ENCODE data around the gene TMC1.

The TMC1 gene

DNA sequence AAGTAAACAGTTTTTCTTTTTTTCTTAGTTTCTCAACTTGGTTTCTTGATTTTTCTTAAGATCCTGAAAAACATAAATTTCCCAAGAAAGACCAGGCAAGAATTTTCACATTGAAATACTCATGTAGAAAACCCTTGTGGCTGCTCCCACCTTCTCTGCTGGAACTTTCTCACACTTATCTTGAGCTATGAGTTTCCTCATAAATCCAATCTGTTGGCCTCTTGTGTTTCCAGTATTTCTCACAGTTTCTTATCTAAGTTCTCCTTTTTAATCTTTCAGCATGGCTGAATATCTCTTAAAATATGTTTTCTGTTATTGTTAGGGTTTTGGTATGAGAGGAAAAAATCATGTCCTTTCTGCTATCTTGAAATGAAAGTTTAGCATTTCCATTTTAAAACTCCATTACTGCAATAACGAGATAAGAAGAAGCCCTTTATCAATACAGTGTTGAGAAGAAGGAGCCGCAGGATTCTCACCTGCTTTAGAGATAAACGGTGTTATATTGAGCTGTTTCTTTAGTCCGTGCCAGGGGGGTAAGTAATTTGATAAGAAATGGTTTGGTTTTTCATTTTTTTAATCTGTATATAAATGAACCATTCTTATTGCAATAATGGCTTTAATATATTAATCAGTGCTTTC, 342.2 kb downstream of the TMC1 start:
- peak; percentile 45; the same call in 1 of the 2 replicates for TF ChIP-seq TCF7L2 (IDR thresholded peaks at IDR 0.05; ENCODE audit: borderline replicate concordance, low read depth, low read length)
- TF ChIP-seq, protein P1, sequence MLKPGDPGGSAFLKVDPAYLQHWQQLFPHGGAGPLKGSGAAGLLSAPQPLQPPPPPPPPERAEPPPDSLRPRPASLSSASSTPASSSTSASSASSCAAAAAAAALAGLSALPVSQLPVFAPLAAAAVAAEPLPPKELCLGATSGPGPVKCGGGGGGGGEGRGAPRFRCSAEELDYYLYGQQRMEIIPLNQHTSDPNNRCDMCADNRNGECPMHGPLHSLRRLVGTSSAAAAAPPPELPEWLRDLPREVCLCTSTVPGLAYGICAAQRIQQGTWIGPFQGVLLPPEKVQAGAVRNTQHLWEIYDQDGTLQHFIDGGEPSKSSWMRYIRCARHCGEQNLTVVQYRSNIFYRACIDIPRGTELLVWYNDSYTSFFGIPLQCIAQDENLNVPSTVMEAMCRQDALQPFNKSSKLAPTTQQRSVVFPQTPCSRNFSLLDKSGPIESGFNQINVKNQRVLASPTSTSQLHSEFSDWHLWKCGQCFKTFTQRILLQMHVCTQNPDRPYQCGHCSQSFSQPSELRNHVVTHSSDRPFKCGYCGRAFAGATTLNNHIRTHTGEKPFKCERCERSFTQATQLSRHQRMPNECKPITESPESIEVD (tag by site-specific recombination; IDR thresholded peaks at IDR 0.05), result peak; percentile 22; the same call in 1 of the 2 replicates
- no peak for TF ChIP-seq ZNF223 (tag by site-specific recombination; IDR thresholded peaks at IDR 0.05)
- no peak for TF ChIP-seq ZIC2 (tag by site-specific recombination; IDR thresholded peaks at IDR 0.05)
- TF ChIP-seq, protein P2, sequence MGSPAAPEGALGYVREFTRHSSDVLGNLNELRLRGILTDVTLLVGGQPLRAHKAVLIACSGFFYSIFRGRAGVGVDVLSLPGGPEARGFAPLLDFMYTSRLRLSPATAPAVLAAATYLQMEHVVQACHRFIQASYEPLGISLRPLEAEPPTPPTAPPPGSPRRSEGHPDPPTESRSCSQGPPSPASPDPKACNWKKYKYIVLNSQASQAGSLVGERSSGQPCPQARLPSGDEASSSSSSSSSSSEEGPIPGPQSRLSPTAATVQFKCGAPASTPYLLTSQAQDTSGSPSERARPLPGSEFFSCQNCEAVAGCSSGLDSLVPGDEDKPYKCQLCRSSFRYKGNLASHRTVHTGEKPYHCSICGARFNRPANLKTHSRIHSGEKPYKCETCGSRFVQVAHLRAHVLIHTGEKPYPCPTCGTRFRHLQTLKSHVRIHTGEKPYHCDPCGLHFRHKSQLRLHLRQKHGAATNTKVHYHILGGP (tag by site-specific recombination; IDR thresholded peaks at IDR 0.05), result no peak
- Histone ChIP-seq H3K27ac (ENCODE audit: extremely low read depth, low read depth, low read length) (no peak overlapping the region), H3K9me3 (ENCODE audit: control insufficient read depth, insufficient read depth, low read depth, low read length) (no peaks in the 10 kb centered on the region), H3K4me1 (ENCODE audit: control insufficient read depth, insufficient read depth, low read length) (no peaks in the 10 kb centered on the region), H3K36me3 (ENCODE audit: control insufficient read depth in 2 of 2, insufficient read depth in 1 of 2, low read length in 2 of 2) (no peaks in the 10 kb centered on the region), H3K4me3 (ENCODE audit: low read depth, low read length) (no peak overlapping the region)
- POLR2A ChIA-PET, result no interaction called here
- CTCF ChIA-PET, result interaction anchor here (0.7 kb wide), 1 partner anchor 1947 kb away, joined by 3 read pairs; no protein-coding TSS in a partner anchor

DNA sequence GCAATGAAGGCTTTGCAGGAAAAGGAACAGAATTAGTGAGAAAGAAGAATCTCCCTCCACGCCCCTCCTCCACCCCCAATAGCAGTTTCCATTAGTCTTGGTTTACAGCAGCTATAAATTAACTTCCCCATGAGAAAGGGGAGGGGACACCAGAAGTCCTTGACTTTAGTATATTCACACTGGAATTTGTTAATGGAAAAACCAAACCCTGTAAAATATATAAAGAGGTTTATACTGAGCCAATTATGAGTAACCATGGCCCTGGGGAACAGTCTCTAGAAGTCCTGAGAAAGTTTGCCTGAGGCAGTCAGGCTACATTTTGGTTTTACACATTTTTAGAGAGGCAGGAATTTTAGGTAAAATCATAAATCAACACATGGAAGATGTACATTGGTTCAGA, 342.9 kb downstream of the TMC1 start:
- CTCF ChIA-PET, result interaction anchor here (0.6 kb wide), 1 partner anchor 1011 kb away, joined by 4 read pairs; no protein-coding TSS in a partner anchor
- TF ChIP-seq ZNF555 (tag by site-specific recombination; conservative IDR thresholded peaks at IDR 0.05), result no peak
- TF ChIP-seq, protein P1 (tag by site-specific recombination; IDR thresholded peaks at IDR 0.05), result peak; percentile 71
- POLR2A ChIA-PET, result no interaction called here
- Histone ChIP-seq H3K27ac (ENCODE audit: extremely low read depth, low read depth, low read length) (no peak overlapping the region), H3K4me1 (ENCODE audit: control insufficient read depth, insufficient read depth, low read length) (no peaks in the 10 kb centered on the region), H3K36me3 (ENCODE audit: control insufficient read depth in 2 of 2, insufficient read depth in 1 of 2, low read length in 2 of 2) (no peaks in the 10 kb centered on the region), H3K4me3 (ENCODE audit: low read depth, low read length) (no peak overlapping the region), H3K9me3 (ENCODE audit: control insufficient read depth, insufficient read depth, low read depth, low read length) (no peaks in the 10 kb centered on the region)

DNA sequence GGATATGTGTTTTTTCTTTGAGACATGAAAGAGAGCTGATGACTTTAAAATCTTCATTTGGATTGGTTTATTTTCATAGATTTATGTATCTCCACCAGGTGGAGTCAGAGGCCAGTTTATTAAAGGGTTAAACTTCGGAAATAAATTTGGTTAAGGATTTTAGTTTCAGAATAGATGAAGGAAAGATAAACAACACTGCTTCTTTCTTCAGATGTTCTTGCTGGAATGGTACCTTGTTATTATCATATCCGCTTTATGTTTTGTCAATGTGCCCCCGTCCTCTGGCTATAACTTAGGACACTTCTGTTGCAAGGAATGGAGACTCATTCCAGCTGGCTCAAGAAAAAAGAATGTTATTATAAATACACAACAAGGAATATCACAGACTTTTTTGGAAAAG, 350.3 kb downstream of the TMC1 start:
- ChIA-PET CTCF (interaction anchor here (0.6 to 3.9 kb wide), 18 partner anchors 10 to 1622 kb away, joined by 3 to 38 read pairs (median 4); no protein-coding TSS in a partner anchor), POLR2A (no interaction called here)

DNA sequence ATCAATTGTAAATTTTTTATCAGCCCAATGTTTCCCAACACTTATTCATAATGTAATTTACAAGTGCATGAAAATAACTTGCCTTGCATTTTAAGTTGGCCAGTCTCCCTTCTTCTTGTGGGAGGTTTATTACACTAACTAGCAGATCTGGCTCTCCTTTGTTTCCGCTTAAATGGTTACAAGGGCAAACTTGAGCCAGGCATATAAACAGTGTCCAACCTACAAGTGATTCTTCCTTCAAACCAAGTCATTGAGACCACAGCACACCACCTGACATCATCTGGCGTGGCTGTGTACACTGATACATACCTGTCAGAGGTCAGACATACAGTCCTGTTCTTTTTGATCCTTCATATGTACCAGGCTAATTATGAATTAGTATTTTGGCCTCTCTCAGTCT, 351.3 kb downstream of the TMC1 start:
- H3K9me3 ChIP-seq (ENCODE audit: control insufficient read depth, insufficient read depth, low read depth, low read length), result no peaks in the 10 kb centered on the region
- H3K4me1 ChIP-seq (ENCODE audit: control insufficient read depth, insufficient read depth, low read length), result no peaks in the 10 kb centered on the region
- ChIA-PET POLR2A (no interaction called here), CTCF (interaction anchor here (0.6 to 3.9 kb wide), 12 partner anchors 15 to 307 kb away, joined by 3 to 38 read pairs (median 3); no protein-coding TSS in a partner anchor)
- no peak overlapping the region for H3K4me3 ChIP-seq (ENCODE audit: low read depth, low read length)
- H3K36me3 ChIP-seq (ENCODE audit: control insufficient read depth in 2 of 2, insufficient read depth in 1 of 2, low read length in 2 of 2), result no peaks in the 10 kb centered on the region
- no peak overlapping the region for H3K27ac ChIP-seq (ENCODE audit: extremely low read depth, low read depth, low read length)
- TF ChIP-seq ZNF239 (tag by site-specific recombination; IDR thresholded peaks at IDR 0.05) (no peak), ZNF423 (tag by site-specific recombination; IDR thresholded peaks at IDR 0.05) (no peak), ZBTB8A (tag by site-specific recombination; IDR thresholded peaks at IDR 0.05) (no peak), SALL2 (tag by site-specific recombination; IDR thresholded peaks at IDR 0.05; ENCODE audit: borderline replicate concordance) (no peak), ZNF585B (tag by site-specific recombination; IDR thresholded peaks at IDR 0.05) (no peak)
- TF ChIP-seq, protein P3, sequence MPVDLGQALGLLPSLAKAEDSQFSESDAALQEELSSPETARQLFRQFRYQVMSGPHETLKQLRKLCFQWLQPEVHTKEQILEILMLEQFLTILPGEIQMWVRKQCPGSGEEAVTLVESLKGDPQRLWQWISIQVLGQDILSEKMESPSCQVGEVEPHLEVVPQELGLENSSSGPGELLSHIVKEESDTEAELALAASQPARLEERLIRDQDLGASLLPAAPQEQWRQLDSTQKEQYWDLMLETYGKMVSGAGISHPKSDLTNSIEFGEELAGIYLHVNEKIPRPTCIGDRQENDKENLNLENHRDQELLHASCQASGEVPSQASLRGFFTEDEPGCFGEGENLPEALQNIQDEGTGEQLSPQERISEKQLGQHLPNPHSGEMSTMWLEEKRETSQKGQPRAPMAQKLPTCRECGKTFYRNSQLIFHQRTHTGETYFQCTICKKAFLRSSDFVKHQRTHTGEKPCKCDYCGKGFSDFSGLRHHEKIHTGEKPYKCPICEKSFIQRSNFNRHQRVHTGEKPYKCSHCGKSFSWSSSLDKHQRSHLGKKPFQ (tag by site-specific recombination; IDR thresholded peaks at IDR 0.05), result no peak
- TF ChIP-seq, protein P4, sequence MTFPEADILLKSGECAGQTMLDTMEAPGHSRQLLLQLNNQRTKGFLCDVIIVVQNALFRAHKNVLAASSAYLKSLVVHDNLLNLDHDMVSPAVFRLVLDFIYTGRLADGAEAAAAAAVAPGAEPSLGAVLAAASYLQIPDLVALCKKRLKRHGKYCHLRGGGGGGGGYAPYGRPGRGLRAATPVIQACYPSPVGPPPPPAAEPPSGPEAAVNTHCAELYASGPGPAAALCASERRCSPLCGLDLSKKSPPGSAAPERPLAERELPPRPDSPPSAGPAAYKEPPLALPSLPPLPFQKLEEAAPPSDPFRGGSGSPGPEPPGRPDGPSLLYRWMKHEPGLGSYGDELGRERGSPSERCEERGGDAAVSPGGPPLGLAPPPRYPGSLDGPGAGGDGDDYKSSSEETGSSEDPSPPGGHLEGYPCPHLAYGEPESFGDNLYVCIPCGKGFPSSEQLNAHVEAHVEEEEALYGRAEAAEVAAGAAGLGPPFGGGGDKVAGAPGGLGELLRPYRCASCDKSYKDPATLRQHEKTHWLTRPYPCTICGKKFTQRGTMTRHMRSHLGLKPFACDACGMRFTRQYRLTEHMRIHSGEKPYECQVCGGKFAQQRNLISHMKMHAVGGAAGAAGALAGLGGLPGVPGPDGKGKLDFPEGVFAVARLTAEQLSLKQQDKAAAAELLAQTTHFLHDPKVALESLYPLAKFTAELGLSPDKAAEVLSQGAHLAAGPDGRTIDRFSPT (tag by site-specific recombination; IDR thresholded peaks at IDR 0.05), result no peak

More for the DNA sequence above, 350.3 kb downstream of the TMC1 start:
- no peaks in the 10 kb centered on the region for H3K4me1 ChIP-seq (ENCODE audit: control insufficient read depth, insufficient read depth, low read length)
- no peaks in the 10 kb centered on the region for H3K9me3 ChIP-seq (ENCODE audit: control insufficient read depth, insufficient read depth, low read depth, low read length)
- no peak overlapping the region for H3K27ac ChIP-seq (ENCODE audit: extremely low read depth, low read depth, low read length)
- TF ChIP-seq HOXA7 (CRISPR knock-in tag; IDR thresholded peaks at IDR 0.05; ENCODE audit: borderline replicate concordance), result no peak
- no peak for TF ChIP-seq ZNF112 (tag by site-specific recombination; IDR thresholded peaks at IDR 0.05)
- TF ChIP-seq, protein P5, sequence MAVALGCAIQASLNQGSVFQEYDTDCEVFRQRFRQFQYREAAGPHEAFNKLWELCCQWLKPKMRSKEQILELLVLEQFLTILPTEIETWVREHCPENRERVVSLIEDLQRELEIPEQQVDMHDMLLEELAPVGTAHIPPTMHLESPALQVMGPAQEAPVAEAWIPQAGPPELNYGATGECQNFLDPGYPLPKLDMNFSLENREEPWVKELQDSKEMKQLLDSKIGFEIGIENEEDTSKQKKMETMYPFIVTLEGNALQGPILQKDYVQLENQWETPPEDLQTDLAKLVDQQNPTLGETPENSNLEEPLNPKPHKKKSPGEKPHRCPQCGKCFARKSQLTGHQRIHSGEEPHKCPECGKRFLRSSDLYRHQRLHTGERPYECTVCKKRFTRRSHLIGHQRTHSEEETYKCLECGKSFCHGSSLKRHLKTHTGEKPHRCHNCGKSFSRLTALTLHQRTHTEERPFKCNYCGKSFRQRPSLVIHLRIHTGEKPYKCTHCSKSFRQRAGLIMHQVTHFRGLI (tag by site-specific recombination; IDR thresholded peaks at IDR 0.05), result no peak
- peak; percentile 38 for TF ChIP-seq ZNF654 (tag by site-specific recombination; IDR thresholded peaks at IDR 0.05; ENCODE audit: low read depth)
- no peaks in the 10 kb centered on the region for H3K36me3 ChIP-seq (ENCODE audit: control insufficient read depth in 2 of 2, insufficient read depth in 1 of 2, low read length in 2 of 2)
- H3K4me3 ChIP-seq (ENCODE audit: low read depth, low read length), result no peak overlapping the region
